ENCODE measurements around the gene TCEA3. TPM values are rescaled to one million over a fixed set of nuclear protein-coding genes. Genes with fewer than 3 reads are reported as not detected.

Gene TCEA3
- total and polyA plus RNA-seq, 2 donors (not counting 3 experiments of a cell fraction or from before 2014, with no cell fraction given): 1.5 to 3.7 TPM

GRCh38 chr1:23362218-23362713 is 62.3 kb downstream of the TCEA3 start:
- POLR2A ChIA-PET: interaction anchor here (0.9 kb wide), 1 partner anchor 18 kb away, joined by 3 read pairs; the partner anchor contains the start of gene HNRNPR
- DNase-seq (ENCODE audit: low read depth, low spot score) (no peak), FAIRE-seq (no peak)
- dilution Hi-C loops (cut with MboI; ENCODE audit: extremely low pct_ligation_motif_present, low sequenced_read_pairs): no loop called here
- CTCF ChIA-PET: interaction anchor here (1.6 kb wide), 1 partner anchor 18 kb away, joined by 3 read pairs; the partner anchor contains the start of gene HNRNPR
- BruUV-seq (replicated peaks): no TSS peak
- H3K79me2 ChIP-seq (ENCODE audit: control insufficient read depth, insufficient read depth, low read length): peaks cover 5% of the 10 kb centered on the region
- no peak overlapping the region for H3K4me3 ChIP-seq (replicated peaks in 1 of 3; ENCODE audit: insufficient read depth in 1 of 3, low read depth in 1 of 3, low read length in 3 of 3)
- peaks cover 24 to 35% of the 10 kb centered on the region in 2 experiments for H3K36me3 ChIP-seq (ENCODE audit: control insufficient read depth in 2 of 2, extremely low read depth in 1 of 2, insufficient read depth in 2 of 2, low read length in 2 of 2)
- no peaks in the 10 kb centered on the region for H3K27me3 ChIP-seq (ENCODE audit: control insufficient read depth in 2 of 2, insufficient read depth in 2 of 2, low read length in 2 of 2)
- no peak overlapping the region for H3K9ac ChIP-seq (replicated peaks; ENCODE audit: extremely low read depth, insufficient read depth, low read length)
- TF ChIP-seq GATA2 (IDR thresholded peaks at IDR 0.05; ENCODE audit: insufficient read depth, insufficient read length, low read depth, low read length) (no peak), POLR2AphosphoS5 (IDR thresholded peaks at IDR 0.05; ENCODE audit: insufficient read depth, low read depth, low read length) (no peak), EZH2 (IDR thresholded peaks at IDR 0.05; ENCODE audit: borderline replicate concordance, low read depth, low read length, severe bottlenecking) (no peak), MAX (IDR thresholded peaks at IDR 0.05; ENCODE audit: insufficient read depth, insufficient read length) (no peak), MYC (IDR thresholded peaks at IDR 0.05; ENCODE audit: low read depth, low read length) (no peak), POLR2A (IDR thresholded peaks at IDR 0.05; ENCODE audit: low read depth, low read length) (no peak), FOS (IDR thresholded peaks at IDR 0.05; ENCODE audit: borderline replicate concordance, insufficient read depth, low read length) (no peak), CTCF (IDR thresholded peaks at IDR 0.05; ENCODE audit: extremely low read depth in 1 of 2, insufficient read depth in 1 of 2, low read depth in 1 of 2, low read length in 2 of 2) (no peak), JUN (IDR thresholded peaks at IDR 0.05; ENCODE audit: borderline replicate concordance, insufficient read depth, insufficient read length, low read depth) (no peak)
- H3K9me1 ChIP-seq (replicated peaks; ENCODE audit: control insufficient read depth, extremely low read depth, insufficient read depth, low read length): no peaks in the 10 kb centered on the region
- H3K4me2 ChIP-seq (ENCODE audit: insufficient read depth, low read length): no peak overlapping the region
- no peak overlapping the region for H3K27ac ChIP-seq (ENCODE audit: insufficient read depth, low read depth, low read length)
- H3K4me1 ChIP-seq (ENCODE audit: control insufficient read depth, extremely low read depth, insufficient read depth, low read length): peaks cover 5% of the 10 kb centered on the region
- no peaks in the 10 kb centered on the region for H4K20me1 ChIP-seq (replicated peaks; ENCODE audit: control insufficient read depth, extremely low read depth, insufficient read depth, low read length)
- H2AFZ ChIP-seq (ENCODE audit: low read depth, low read length): no peak overlapping the region
- intact Hi-C loops (cut with micrococcal nuclease): no loop called here
- peaks cover 24% of the 10 kb centered on the region for H3K9me3 ChIP-seq (replicated peaks; ENCODE audit: control insufficient read depth, insufficient read depth, low read length)
